Activated CD8-positive, alpha-beta T cell treated with anti-CD3 and anti-CD28 coated beads for 36 hours (primary cell): Measurements from ENCODE around the gene STK39. TPM values are rescaled to one million over a fixed set of nuclear protein-coding genes. Genes with fewer than 3 reads are reported as not detected.
A peak's percentile ranks its signal among the peaks of the same experiment; 100 is the strongest.

ENCODE experiments used
- ATAC-seq: fragments of 200-7000 bp; cut with Tn5 transposase; one replicate; pipeline ENCODE4 v1.10.0; 2021; ENCODE audit warnings: mild to moderate bottlenecking, moderate library complexity
- CTCF ChIA-PET: fragments of 350-600 bp; sonication (Branson Sonifier 250); formaldehyde crosslinking; loops from one replicate; lab custom pipeline; 2021; ENCODE audit warnings: antibody characterized with exemption; lab: Charles Lee
- POLR2A ChIA-PET: fragments of 350-600 bp; sonication (Branson Sonifier 250); formaldehyde crosslinking; loops from one replicate; lab custom pipeline; 2021; ENCODE audit warnings: antibody characterized with exemption; lab: Charles Lee
- DNase-seq: peaks from one replicate; pipeline ENCODE4 v3.0.0-alpha.2; 2020
- H3K27ac Mint-ChIP-seq: one replicate; pipeline ENCODE4 v1.8.0; 2021; ENCODE audit warnings: mild to moderate bottlenecking, mixed read lengths
- H3K27me3 Mint-ChIP-seq: one replicate; pipeline ENCODE4 v1.8.0; 2021; ENCODE audit warnings: mixed read lengths
- H3K36me3 Mint-ChIP-seq: one replicate; pipeline ENCODE4 v1.8.0; 2021; ENCODE audit warnings: low read depth, mixed read lengths
- H3K4me1 Mint-ChIP-seq: one replicate; pipeline ENCODE4 v1.8.0; 2021; ENCODE audit warnings: low read depth, mixed read lengths
- H3K4me3 Mint-ChIP-seq: one replicate; pipeline ENCODE4 v1.8.0; 2021; ENCODE audit warnings: mild to moderate bottlenecking, moderate library complexity, mixed read lengths
- H3K9me3 Mint-ChIP-seq: one replicate; pipeline ENCODE4 v1.8.0; 2021; ENCODE audit warnings: mixed read lengths
- CTCF ChIP-seq: fragments of 200-600 bp; IDR thresholded peaks from one replicate; pipeline ENCODE4 v1.8.0; 2022; ENCODE audit warnings: antibody characterized with exemption, mild to moderate bottlenecking
- intact Hi-C: fragments of 100-400 bp; cut with micrococcal nuclease; formaldehyde crosslinking; loops from one replicate; pipeline ENCODE4 v1.10.0; 2022
- total RNA-seq, 2 experiments: library from RNA; stranded (reverse); gene quantifications; one replicate each; pipeline ENCODE4 v1.2.3, GENCODE V29; 2021

The STK39 gene
- total RNA-seq, result 10 to 100 TPM; 32.8 to 33.9 TPM

- ChIA-PET CTCF (interaction anchor here (1.1 to 2.7 kb wide), 5 partner anchors 36 to 129 kb away, joined by 3 to 7 read pairs (median 4); no protein-coding TSS in a partner anchor), POLR2A (interaction anchor here (0.6 to 1.8 kb wide), 5 partner anchors 36 to 58 kb away, joined by 3 to 7 read pairs (median 4); no protein-coding TSS in a partner anchor)
- no peak for TF ChIP-seq CTCF
- Mint-ChIP-seq H3K9me3 (no peaks in the 10 kb centered on the region), H3K27ac (peak within 1 kb of the TSS; percentile 94), H3K4me1 (peaks cover 35% of the 10 kb centered on the region), H3K27me3 (no peaks in the 10 kb centered on the region), H3K4me3 (peak within 1 kb of the TSS; percentile 93), H3K36me3 (peaks cover 8% of the 10 kb centered on the region)
- intact Hi-C loops, result loop anchor here (2.0 to 5.0 kb wide), 2 partner anchors 55 to 80 kb away; no protein-coding TSS in a partner anchor
- ATAC-seq, result peak; percentile 73
- DNase-seq, result peak; percentile 78
Observed at GRCh38 chr2:168247341-168248261, at the start of gene STK39. Gene STK39, minus strand, starts transcription at chr2:168247595. Its CDS starts 160 bp downstream, at chr2:168247435.

DNA sequence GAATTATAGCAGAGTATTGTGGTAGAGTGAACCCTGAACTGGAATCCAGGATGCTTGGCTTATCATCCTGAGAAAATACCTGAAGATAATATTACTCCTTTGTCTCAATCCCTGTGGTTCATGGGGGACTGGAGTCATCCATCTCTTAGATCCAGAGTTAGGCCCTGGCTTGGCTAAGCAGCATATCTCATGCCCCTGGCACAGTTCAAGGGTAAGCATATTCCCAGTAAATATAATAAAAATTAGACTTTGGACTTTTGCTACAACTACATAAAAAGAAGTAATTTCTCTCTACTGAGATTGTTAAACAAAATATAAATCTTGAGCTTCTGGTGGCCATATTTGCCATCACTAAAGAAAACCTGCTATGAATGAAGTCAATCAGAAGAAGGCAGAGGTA lies 47.7 kb upstream of the STK39 start:
- DNase-seq (no peak), ATAC-seq (no peak)
- Mint-ChIP-seq H3K4me3 (no peak overlapping the region), H3K27me3 (no peaks in the 10 kb centered on the region), H3K27ac (no peak overlapping the region), H3K4me1 (no peaks in the 10 kb centered on the region), H3K9me3 (no peaks in the 10 kb centered on the region), H3K36me3 (no peaks in the 10 kb centered on the region)
- no peak for TF ChIP-seq CTCF
- ChIA-PET POLR2A (interaction anchor here (0.6 kb wide), 1 partner anchor 47 kb away, joined by 3 read pairs; no protein-coding TSS in a partner anchor), CTCF (no interaction called here)
- intact Hi-C loops, result no loop called here

DNA sequence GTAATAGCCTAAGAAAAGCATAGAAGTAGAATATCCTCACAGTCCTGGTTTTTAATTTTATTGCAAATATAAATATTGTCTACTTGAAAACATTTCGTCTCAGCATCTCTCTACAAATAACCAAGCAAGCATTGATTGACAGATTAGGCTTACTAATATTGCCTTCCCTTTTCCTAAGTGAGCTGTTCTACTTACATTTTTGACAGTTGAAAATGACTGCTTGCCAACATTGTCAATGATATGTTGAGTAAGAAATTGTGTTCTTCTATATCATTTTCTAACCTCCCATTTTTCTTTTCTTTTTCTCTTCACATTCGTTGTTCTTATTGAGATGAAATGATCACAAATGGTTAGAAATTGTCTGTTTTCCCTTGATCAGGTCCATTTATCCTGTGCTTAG lies 47.0 kb upstream of the STK39 start:
- Mint-ChIP-seq H3K27me3 (no peaks in the 10 kb centered on the region), H3K4me1 (no peaks in the 10 kb centered on the region), H3K4me3 (no peak overlapping the region), H3K36me3 (no peaks in the 10 kb centered on the region), H3K27ac (no peak overlapping the region), H3K9me3 (no peaks in the 10 kb centered on the region)
- intact Hi-C loops, result no loop called here
- no peak for ATAC-seq
- POLR2A ChIA-PET, result no interaction called here
- TF ChIP-seq CTCF, result no peak
- CTCF ChIA-PET, result no interaction called here
- DNase-seq, result no peak

GRCh38 chr2:168293766-168294165 lies 46.4 kb upstream of the STK39 start:
- intact Hi-C loops, result no loop called here

More at GRCh38 chr2:168293766-168294165, 46.4 kb upstream of the STK39 start:
- H3K36me3 Mint-ChIP-seq, result no peaks in the 10 kb centered on the region
- DNase-seq (no peak), ATAC-seq (no peak)
- TF ChIP-seq CTCF, result no peak
- ChIA-PET POLR2A (no interaction called here), CTCF (no interaction called here)
- H3K4me1 Mint-ChIP-seq, result no peaks in the 10 kb centered on the region
- H3K27me3 Mint-ChIP-seq, result no peaks in the 10 kb centered on the region
- no peak overlapping the region for H3K4me3 Mint-ChIP-seq
- no peak overlapping the region for H3K27ac Mint-ChIP-seq
- no peaks in the 10 kb centered on the region for H3K9me3 Mint-ChIP-seq
